Stimulated activated memory B cell treated with anti-CD40 and anti-IgM and Interleukin-4, amounts not matched to agents 10 μg/mL and 1 μg/mL and 100 μg/mL, for 72 hours (primary cell): ENCODE measurements around the gene PPM1L.

ENCODE experiments used
- ATAC-seq: fragments of 150-1000 bp; cut with Tn5 transposase; 2 replicates; pipeline ENCODE4 v1.10.0; 2021
- H3K27ac Mint-ChIP-seq: one replicate; pipeline ENCODE4 v1.8.0; 2022; ENCODE audit warnings: mild to moderate bottlenecking, mixed read lengths
- H3K27me3 Mint-ChIP-seq: one replicate; pipeline ENCODE4 v1.8.0; 2022; ENCODE audit warnings: mixed read lengths
- H3K36me3 Mint-ChIP-seq: one replicate; pipeline ENCODE4 v1.8.0; 2022; ENCODE audit warnings: mixed read lengths
- H3K4me1 Mint-ChIP-seq: one replicate; pipeline ENCODE4 v1.8.0; 2022; ENCODE audit warnings: mixed read lengths
- H3K4me3 Mint-ChIP-seq: one replicate; pipeline ENCODE4 v1.8.0; 2022; ENCODE audit warnings: mild to moderate bottlenecking, moderate library complexity, mixed read lengths
- H3K9me3 Mint-ChIP-seq: one replicate; pipeline ENCODE4 v1.8.0; 2022; ENCODE audit warnings: mixed read lengths

The PPM1L gene

GRCh38 chr3:160811237-160811548 lies 55.2 kb downstream of the PPM1L start:
- no peaks in the 10 kb centered on the region for H3K27me3 Mint-ChIP-seq
- ATAC-seq: no peak
- H3K4me3 Mint-ChIP-seq: no peak overlapping the region
- no peaks in the 10 kb centered on the region for H3K9me3 Mint-ChIP-seq
- no peaks in the 10 kb centered on the region for H3K36me3 Mint-ChIP-seq
- H3K27ac Mint-ChIP-seq: no peak overlapping the region
- H3K4me1 Mint-ChIP-seq: peaks cover 27% of the 10 kb centered on the region

GRCh38 chr3:160812304-160812703 lies 56.3 kb downstream of the PPM1L start:
- H3K4me1 Mint-ChIP-seq: peaks cover 27% of the 10 kb centered on the region
- no peak overlapping the region for H3K27ac Mint-ChIP-seq
- no peaks in the 10 kb centered on the region for H3K36me3 Mint-ChIP-seq
- no peaks in the 10 kb centered on the region for H3K9me3 Mint-ChIP-seq
- no peak overlapping the region for H3K4me3 Mint-ChIP-seq
- no peaks in the 10 kb centered on the region for H3K27me3 Mint-ChIP-seq
- no peak for ATAC-seq

GRCh38 chr3:160815280-160815679 lies 59.2 kb downstream of the PPM1L start:
- no peaks in the 10 kb centered on the region for H3K9me3 Mint-ChIP-seq
- no peak for ATAC-seq
- H3K36me3 Mint-ChIP-seq: no peaks in the 10 kb centered on the region

DNA sequence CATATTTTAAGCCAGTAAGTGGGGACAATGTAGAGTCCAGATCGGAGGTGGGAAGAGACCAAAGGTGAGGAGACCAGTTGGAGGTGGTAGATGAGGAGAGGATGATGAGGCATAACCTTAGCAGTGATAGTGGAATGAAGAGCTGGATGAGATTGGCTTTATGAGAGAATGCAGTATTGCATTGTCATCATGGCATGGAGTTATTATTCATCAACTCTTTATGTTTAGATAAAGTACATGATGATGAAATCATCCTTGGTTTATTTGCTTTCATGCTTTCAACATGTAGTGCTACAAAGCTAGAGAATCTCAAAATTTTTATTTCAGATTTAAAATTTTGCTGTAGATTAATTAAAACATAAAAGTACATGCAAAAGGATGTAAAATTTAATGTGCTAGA lies 64.0 kb downstream of the PPM1L start:
- no peaks in the 10 kb centered on the region for H3K27me3 Mint-ChIP-seq
- H3K9me3 Mint-ChIP-seq: no peaks in the 10 kb centered on the region
- no peak for ATAC-seq
- no peak overlapping the region for H3K27ac Mint-ChIP-seq
- no peaks in the 10 kb centered on the region for H3K4me1 Mint-ChIP-seq
- H3K4me3 Mint-ChIP-seq: no peak overlapping the region
- no peaks in the 10 kb centered on the region for H3K36me3 Mint-ChIP-seq

More at GRCh38 chr3:160815280-160815679, 59.2 kb downstream of the PPM1L start:
- H3K4me1 Mint-ChIP-seq: peaks cover 8% of the 10 kb centered on the region
- no peak overlapping the region for H3K27ac Mint-ChIP-seq
- no peak overlapping the region for H3K4me3 Mint-ChIP-seq
- no peaks in the 10 kb centered on the region for H3K27me3 Mint-ChIP-seq

- no peaks in the 10 kb centered on the region for H3K27me3 Mint-ChIP-seq
- H3K4me1 Mint-ChIP-seq: no peaks in the 10 kb centered on the region
- H3K36me3 Mint-ChIP-seq: no peaks in the 10 kb centered on the region
- ATAC-seq: no peak
- H3K27ac Mint-ChIP-seq: no peak overlapping the region
- H3K9me3 Mint-ChIP-seq: no peaks in the 10 kb centered on the region
- no peak overlapping the region for H3K4me3 Mint-ChIP-seq
These were observed 64.4 kb downstream of the PPM1L start for GRCh38 chr3:160820430-160820829.

- no peaks in the 10 kb centered on the region for H3K27me3 Mint-ChIP-seq
- no peaks in the 10 kb centered on the region for H3K36me3 Mint-ChIP-seq
- no peak overlapping the region for H3K4me3 Mint-ChIP-seq
- no peaks in the 10 kb centered on the region for H3K9me3 Mint-ChIP-seq
- no peak for ATAC-seq
- no peaks in the 10 kb centered on the region for H3K4me1 Mint-ChIP-seq
- no peak overlapping the region for H3K27ac Mint-ChIP-seq
These were observed 66.9 kb downstream of the PPM1L start for GRCh38 chr3:160822936-160823335.

- H3K27me3 Mint-ChIP-seq: no peaks in the 10 kb centered on the region
- H3K27ac Mint-ChIP-seq: no peak overlapping the region
- H3K36me3 Mint-ChIP-seq: no peaks in the 10 kb centered on the region
- ATAC-seq: no peak
- H3K4me3 Mint-ChIP-seq: no peak overlapping the region
- H3K9me3 Mint-ChIP-seq: no peaks in the 10 kb centered on the region
- no peaks in the 10 kb centered on the region for H3K4me1 Mint-ChIP-seq
These were observed 69.3 kb downstream of the PPM1L start for GRCh38 chr3:160825311-160825800.

DNA sequence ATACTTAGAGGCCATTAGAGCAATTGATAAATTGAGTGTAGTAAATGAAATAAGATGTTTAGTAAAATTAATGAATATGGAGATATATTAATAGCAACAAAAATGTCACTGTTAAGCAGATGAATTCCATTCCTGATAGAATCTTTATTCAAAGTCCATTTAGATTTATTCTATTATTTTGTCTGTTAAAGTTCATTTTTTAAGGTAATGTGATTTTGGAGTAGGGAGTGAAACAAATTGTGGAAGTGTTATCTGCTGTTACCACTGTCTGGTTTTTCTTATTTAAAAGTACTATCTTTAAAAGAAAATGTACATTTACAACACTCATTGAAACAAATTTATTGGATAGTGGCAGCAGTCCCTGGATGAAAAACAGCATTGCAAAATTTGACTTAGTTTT lies 70.4 kb downstream of the PPM1L start:
- no peaks in the 10 kb centered on the region for H3K27me3 Mint-ChIP-seq
- no peaks in the 10 kb centered on the region for H3K4me1 Mint-ChIP-seq
- no peak overlapping the region for H3K4me3 Mint-ChIP-seq
- no peaks in the 10 kb centered on the region for H3K36me3 Mint-ChIP-seq
- no peak overlapping the region for H3K27ac Mint-ChIP-seq
- no peak for ATAC-seq
- no peaks in the 10 kb centered on the region for H3K9me3 Mint-ChIP-seq

GRCh38 chr3:160826991-160827390 lies 71.0 kb downstream of the PPM1L start:
- no peak for ATAC-seq
- Mint-ChIP-seq H3K36me3 (no peaks in the 10 kb centered on the region), H3K4me1 (no peaks in the 10 kb centered on the region), H3K9me3 (no peaks in the 10 kb centered on the region), H3K27ac (no peak overlapping the region), H3K4me3 (no peak overlapping the region), H3K27me3 (no peaks in the 10 kb centered on the region)

- no peak overlapping the region for H3K27ac Mint-ChIP-seq
- ATAC-seq: no peak
- no peaks in the 10 kb centered on the region for H3K36me3 Mint-ChIP-seq
- H3K27me3 Mint-ChIP-seq: no peaks in the 10 kb centered on the region
- H3K4me1 Mint-ChIP-seq: no peaks in the 10 kb centered on the region
- no peak overlapping the region for H3K4me3 Mint-ChIP-seq
- no peaks in the 10 kb centered on the region for H3K9me3 Mint-ChIP-seq
These were observed 71.5 kb downstream of the PPM1L start for GRCh38 chr3:160827516-160827915.

- no peaks in the 10 kb centered on the region for H3K27me3 Mint-ChIP-seq
- H3K4me1 Mint-ChIP-seq: no peaks in the 10 kb centered on the region
- ATAC-seq: no peak
- H3K4me3 Mint-ChIP-seq: no peak overlapping the region
- no peak overlapping the region for H3K27ac Mint-ChIP-seq
- no peaks in the 10 kb centered on the region for H3K36me3 Mint-ChIP-seq
- no peaks in the 10 kb centered on the region for H3K9me3 Mint-ChIP-seq
These were observed 72.8 kb downstream of the PPM1L start for GRCh38 chr3:160828880-160829279.

- Mint-ChIP-seq H3K27me3 (no peaks in the 10 kb centered on the region), H3K9me3 (peaks cover 3% of the 10 kb centered on the region), H3K36me3 (peaks cover 3% of the 10 kb centered on the region), H3K4me1 (no peaks in the 10 kb centered on the region), H3K27ac (no peak overlapping the region), H3K4me3 (no peak overlapping the region)
- no peak for ATAC-seq
These were observed 73.5 kb downstream of the PPM1L start for GRCh38 chr3:160829486-160830009.

DNA sequence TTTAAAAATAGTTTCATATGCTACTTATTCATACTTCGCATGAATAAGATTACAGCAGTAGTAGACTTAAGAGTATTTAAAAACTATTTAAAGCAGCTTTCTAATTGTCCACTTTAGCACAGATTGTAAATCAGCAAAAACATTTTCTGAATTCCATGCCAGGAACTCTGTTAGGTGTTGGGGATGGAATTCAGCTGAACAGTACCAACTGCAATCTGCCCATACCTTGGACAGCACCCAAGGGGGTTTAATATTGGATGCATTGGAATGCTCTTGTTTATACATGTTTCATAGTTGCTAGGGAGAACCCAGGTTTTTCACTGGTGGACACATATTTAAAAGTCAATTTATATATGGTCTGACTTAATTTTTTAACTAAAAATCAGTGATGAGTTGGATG lies 74.8 kb downstream of the PPM1L start:
- H3K27me3 Mint-ChIP-seq: no peaks in the 10 kb centered on the region
- no peaks in the 10 kb centered on the region for H3K4me1 Mint-ChIP-seq
- H3K27ac Mint-ChIP-seq: no peak overlapping the region
- H3K36me3 Mint-ChIP-seq: peaks cover 9% of the 10 kb centered on the region
- no peak for ATAC-seq
- no peak overlapping the region for H3K4me3 Mint-ChIP-seq
- peaks cover 10% of the 10 kb centered on the region for H3K9me3 Mint-ChIP-seq

DNA sequence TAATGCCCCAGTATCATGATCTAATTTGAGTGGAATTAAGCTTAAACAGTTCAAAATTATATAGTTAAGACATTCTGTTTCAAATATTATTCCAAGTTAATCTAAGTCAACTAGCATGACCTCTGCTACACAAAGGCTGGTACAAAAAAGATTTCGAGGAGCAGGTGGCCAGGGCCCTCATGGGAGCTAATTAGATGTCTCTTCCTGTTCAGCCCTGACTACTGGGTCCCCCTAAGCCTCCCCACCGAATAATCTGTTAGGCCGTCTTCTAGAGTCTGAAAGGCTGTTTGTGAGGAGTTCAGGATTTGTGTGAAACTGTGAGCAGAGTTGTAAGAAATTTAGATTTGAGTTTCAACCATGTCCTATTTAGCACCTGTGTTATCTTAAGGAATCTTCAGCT lies 75.4 kb downstream of the PPM1L start:
- no peak overlapping the region for H3K4me3 Mint-ChIP-seq
- H3K27ac Mint-ChIP-seq: no peak overlapping the region
- peaks cover 9% of the 10 kb centered on the region for H3K36me3 Mint-ChIP-seq
- H3K9me3 Mint-ChIP-seq: peaks cover 10% of the 10 kb centered on the region
- no peaks in the 10 kb centered on the region for H3K27me3 Mint-ChIP-seq
- H3K4me1 Mint-ChIP-seq: no peaks in the 10 kb centered on the region
- ATAC-seq: no peak

GRCh38 chr3:160837394-160837980 lies 81.5 kb downstream of the PPM1L start:
- peaks cover 9% of the 10 kb centered on the region for H3K36me3 Mint-ChIP-seq
- ATAC-seq: no peak
- H3K4me1 Mint-ChIP-seq: peaks cover 8% of the 10 kb centered on the region

GRCh38 chr3:160840590-160840989 lies 84.6 kb downstream of the PPM1L start:
- ATAC-seq: no peak
- Mint-ChIP-seq H3K36me3 (no peaks in the 10 kb centered on the region), H3K27me3 (no peaks in the 10 kb centered on the region), H3K4me3 (no peak overlapping the region), H3K4me1 (peaks cover 8% of the 10 kb centered on the region), H3K9me3 (no peaks in the 10 kb centered on the region), H3K27ac (no peak overlapping the region)

More at GRCh38 chr3:160837394-160837980, 81.5 kb downstream of the PPM1L start:
- H3K27ac Mint-ChIP-seq: no peak overlapping the region
- no peaks in the 10 kb centered on the region for H3K27me3 Mint-ChIP-seq
- no peak overlapping the region for H3K4me3 Mint-ChIP-seq
- peaks cover 10% of the 10 kb centered on the region for H3K9me3 Mint-ChIP-seq
